HCT116 (cell line): ENCODE data around the gene METTL22. TPM values are rescaled to one million over a fixed set of nuclear protein-coding genes. Genes with fewer than 3 reads are reported as not detected.

ENCODE experiments used
- ATAC-seq: fragments of 200-7000 bp; cut with Tn5 transposase; 2 replicates; pipeline ENCODE4 v1.9.1; 2020; ENCODE audit warnings: mild to moderate bottlenecking, moderate library complexity
- BruUV-seq: library from RNA; stranded (reverse); fragments of 400-500 nt; replicated peaks from 2 replicates; lab custom pipeline; 2021; lab: Mats Ljungman, UMichigan
- CTCF ChIA-PET: fragments of 300-600 bp; sonication (Branson Sonifier 250); formaldehyde crosslinking; loops from one replicate; lab custom pipeline; 2021; ENCODE audit warnings: antibody characterized with exemption; lab: Charles Lee
- POLR2A ChIA-PET: fragments of 300-600, 350-600 bp; sonication (Branson Sonifier 250); formaldehyde crosslinking; loops from one replicate; lab custom pipeline; 2021; ENCODE audit warnings: antibody characterized with exemption; lab: Charles Lee
- RAD21 ChIA-PET, 2 experiments: fragments of 300-600 bp; sonication (Branson Sonifier 250); formaldehyde crosslinking; loops; one replicate each; lab custom pipeline; 2023; ENCODE audit warnings: low total read pairs in 2 of 2; ENCODE audit not compliant: uncharacterized antibody in 2 of 2, unreplicated experiment in 2 of 2, low non-redundant PET in 1 of 2; lab: Charles Lee
- DNase-seq: peaks from one replicate; pipeline ENCODE4 v3.0.0-alpha.2; 2010; ENCODE audit warnings: low read depth, low spot score
- H2AFZ ChIP-seq: fragments of 200-600 bp; shearing (Covaris generic), sonication (generic); 2 replicates; pipeline ENCODE4 v1.6.1; 2017; ENCODE audit warnings: low read depth, mixed run types, mixed read lengths, antibody characterized with exemption, low read length; ENCODE audit not compliant: poor library complexity, severe bottlenecking
- H3K27ac ChIP-seq: 2 replicates; pipeline ENCODE4 v1.5.1; 2012; ENCODE audit warnings: low read depth, low read length
- H3K27me3 ChIP-seq: fragments of 200-600 bp; sonication (generic); 2 replicates; pipeline ENCODE4 v1.6.1; 2016; ENCODE audit warnings: mixed run types, low read length, mixed read lengths; ENCODE audit not compliant: insufficient read depth
- H3K36me3 ChIP-seq, 2 experiments: fragments of 200-500 bp in 1 of 2; fragments of 200-600 bp in 1 of 2; sonication (Bioruptor generic) in 1 of 2; sonication (generic) in 1 of 2; 2 replicates each; pipeline versions ENCODE4 v1.5.1 to v1.6.1; 2014 to 2016; ENCODE audit warnings: low read length in 2 of 2, inconsistent platforms in 1 of 2, mixed read lengths in 1 of 2, mixed run types in 1 of 2; ENCODE audit not compliant: insufficient read depth in 2 of 2, control insufficient read depth in 1 of 2
- H3K4me1 ChIP-seq, 2 experiments: fragments of 200-600 bp in 1 of 2; sonication (generic) in 1 of 2; 2 replicates each; pipeline versions ENCODE4 v1.5.1 to v1.6.1; 2012 to 2017; ENCODE audit warnings: low read length in 2 of 2, inconsistent platforms in 1 of 2, mild to moderate bottlenecking in 1 of 2, mixed read lengths in 1 of 2, mixed run types in 1 of 2, moderate library complexity in 1 of 2; ENCODE audit not compliant: insufficient read depth in 2 of 2, control insufficient read depth in 1 of 2
- H3K4me2 ChIP-seq: fragments of 200-600 bp; sonication (generic); 2 replicates; pipeline ENCODE4 v1.6.1; 2017; ENCODE audit warnings: mixed run types, low read length, mixed read lengths
- H3K4me3 ChIP-seq, 2 experiments: fragments of 200-600 bp in 1 of 2; sonication (generic) in 1 of 2; replicated peaks in 1 of 2; 2 replicates each; pipeline ENCODE4 v1.5.1; 2011 to 2016; ENCODE audit warnings: low read length in 2 of 2, control low read depth in 1 of 2, low read depth in 1 of 2, mild to moderate bottlenecking in 1 of 2, mixed read lengths in 1 of 2, mixed run types in 1 of 2
- H3K79me2 ChIP-seq: fragments of 200-600 bp; sonication (generic); 2 replicates; pipeline ENCODE4 v1.6.1; 2017; ENCODE audit warnings: mild to moderate bottlenecking, mixed run types, low read length, moderate library complexity, mixed read lengths; ENCODE audit not compliant: insufficient read depth
- H3K9ac ChIP-seq: fragments of 200-600 bp; sonication (generic); 2 replicates; pipeline ENCODE4 v1.6.1; 2016; ENCODE audit warnings: low read length, mixed read lengths
- H3K9me2 ChIP-seq: fragments of 200-600 bp; sonication (generic), shearing (Covaris generic); 2 replicates; pipeline ENCODE4 v1.6.1; 2017; ENCODE audit warnings: mixed run types, mild to moderate bottlenecking, moderate library complexity; ENCODE audit not compliant: insufficient read depth
- H3K9me3 ChIP-seq, 2 experiments: fragments of 200-500 bp in 1 of 2; fragments of 200-600 bp in 1 of 2; sonication (Bioruptor generic) in 1 of 2; sonication (generic) in 1 of 2; 2 replicates each; pipeline ENCODE4 v1.6.1; 2014 to 2017; ENCODE audit warnings: low read length in 2 of 2, mixed read lengths in 2 of 2, inconsistent platforms in 1 of 2, low read depth in 1 of 2, mild to moderate bottlenecking in 1 of 2, mixed run types in 1 of 2, moderate library complexity in 1 of 2; ENCODE audit not compliant: control insufficient read depth in 1 of 2, insufficient read depth in 1 of 2
- H4K20me1 ChIP-seq: fragments of 200-600 bp; sonication (generic), shearing (Covaris generic); 2 replicates; pipeline ENCODE4 v1.6.1; 2017; ENCODE audit warnings: mixed run types, mild to moderate bottlenecking, moderate library complexity; ENCODE audit not compliant: insufficient read depth
- ELF1 ChIP-seq: IDR thresholded peaks from 2 replicates; pipeline ENCODE4 v1.6.1; 2012; ENCODE audit warnings: low read depth, borderline replicate concordance
- EZH2phosphoT487 ChIP-seq: fragments of 200-600 bp; IDR thresholded peaks from 2 replicates; pipeline ENCODE4 v1.6.1; 2018; ENCODE audit warnings: antibody characterized with exemption, borderline replicate concordance
- FOSL1 ChIP-seq: IDR thresholded peaks from 2 replicates; pipeline ENCODE4 v1.6.1; 2012; ENCODE audit warnings: low read depth
- JUND ChIP-seq: IDR thresholded peaks from 2 replicates; pipeline ENCODE4 v1.6.1; 2012
- POLR2AphosphoS5 ChIP-seq: IDR thresholded peaks from 2 replicates; pipeline ENCODE4 v1.6.1; 2011; ENCODE audit warnings: mild to moderate bottlenecking, low read depth, low read length, moderate library complexity
- YY1 ChIP-seq: IDR thresholded peaks from 2 replicates; pipeline ENCODE4 v1.6.1; 2011; ENCODE audit warnings: low read length, low read depth, moderate library complexity, mild to moderate bottlenecking; ENCODE audit not compliant: insufficient replicate concordance; ENCODE audit errors: extremely low read depth
- ZFX ChIP-seq: fragments of 450-650 bp; IDR thresholded peaks from 2 replicates; pipeline ENCODE4 v1.6.1; 2017
- ZNF274 ChIP-seq: fragments of 200-500 bp; sonication (Bioruptor generic); IDR thresholded peaks from 2 replicates; pipeline ENCODE4 v1.6.1; 2014; ENCODE audit warnings: mild to moderate bottlenecking, low read depth, low read length, inconsistent platforms
- intact Hi-C: fragments of 100-400 bp; cut with micrococcal nuclease; formaldehyde crosslinking; loops from 2 replicates; pipeline ENCODE4 v1.10.0; 2022
- total RNA-seq: library from RNA; stranded (reverse); gene quantifications from one replicate; pipeline ENCODE4 v1.2.1, GENCODE V29; 2021; ENCODE audit not compliant: unreplicated experiment
- TF ChIP-seq, protein P1 (sequence below): IDR thresholded peaks from 2 replicates; pipeline ENCODE4 v1.6.1; 2012

The METTL22 gene
- total RNA-seq, 1 experiment from 2014 or later: 33.3 TPM

- RAD21 ChIA-PET: no interaction called here
- H3K9me2 ChIP-seq: no peaks in the 10 kb centered on the region
- CTCF ChIA-PET: no interaction called here
- H3K4me1 ChIP-seq: peaks cover 8 to 43% of the 10 kb centered on the region in 2 experiments; a peak in 3 of 4 replicates
- H3K27ac ChIP-seq: no peak overlapping the region
- no peak overlapping the region for H2AFZ ChIP-seq
- peak overlapping the region; percentile 59 to 67 for H3K4me3 ChIP-seq
- H4K20me1 ChIP-seq: no peaks in the 10 kb centered on the region
- no peaks in the 10 kb centered on the region; a peak in 1 of 4 replicates for H3K9me3 ChIP-seq
- H3K4me2 ChIP-seq: peak overlapping the region; percentile 94
- H3K27me3 ChIP-seq: no peaks in the 10 kb centered on the region
- DNase-seq: no peak
- BruUV-seq: no TSS peak
- no peaks in the 10 kb centered on the region for H3K79me2 ChIP-seq
- no peak for TF ChIP-seq EZH2phosphoT487
- no peak for TF ChIP-seq FOSL1
- TF ChIP-seq POLR2AphosphoS5: no peak
- no peak for TF ChIP-seq YY1
- no peak for TF ChIP-seq JUND
- no peak for TF ChIP-seq ELF1
- TF ChIP-seq ZFX: no peak
- TF ChIP-seq, all 23 proteins: peak for 0
- no peak for ATAC-seq
- intact Hi-C loops: no loop called here
- H3K36me3 ChIP-seq: no peaks in the 10 kb centered on the region
- peak overlapping the region; percentile 44; the same call in 1 of the 2 replicates for H3K9ac ChIP-seq
- POLR2A ChIA-PET: no interaction called here
These were observed 54.0 kb downstream of the METTL22 start for GRCh38 chr16:8675183-8676159.

DNA sequence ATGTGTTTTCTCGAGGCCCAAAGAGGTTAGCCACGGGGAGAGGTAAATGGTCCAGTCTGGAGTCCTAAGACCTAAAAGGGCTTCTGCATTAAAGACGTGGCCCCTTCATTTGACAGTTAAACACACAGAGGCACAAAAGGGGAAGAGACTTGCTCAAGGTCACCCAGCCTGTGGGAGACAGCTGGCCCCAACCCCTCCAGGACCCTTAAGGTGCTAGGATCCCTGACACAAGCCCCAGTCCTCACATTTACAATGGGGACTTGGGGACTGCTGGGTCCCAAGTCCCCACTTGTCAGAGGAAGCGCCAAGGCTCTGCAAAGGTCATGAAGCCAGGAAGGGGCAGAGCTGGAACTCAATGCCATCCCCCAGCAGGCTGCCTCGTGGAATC is 54.7 kb downstream of the METTL22 start:
- ATAC-seq: no peak
- no peaks in the 10 kb centered on the region for H3K36me3 ChIP-seq
- no peak overlapping the region for H2AFZ ChIP-seq
- H4K20me1 ChIP-seq: no peaks in the 10 kb centered on the region
- no peak for DNase-seq
- H3K4me1 ChIP-seq: peaks cover 8 to 43% of the 10 kb centered on the region in 2 experiments; a peak in 3 of 4 replicates
- H3K4me2 ChIP-seq: no peak overlapping the region
- no peaks in the 10 kb centered on the region; a peak in 1 of 4 replicates for H3K9me3 ChIP-seq
- no peak overlapping the region for H3K4me3 ChIP-seq
- BruUV-seq: TSS peak; percentile 33
- no peak overlapping the region for H3K9ac ChIP-seq
- intact Hi-C loops: no loop called here
- ChIA-PET CTCF (no interaction called here), RAD21 (no interaction called here), POLR2A (no interaction called here)
- TF ChIP-seq ZNF274 (no peak), JUND (no peak)
- TF ChIP-seq, protein P1, sequence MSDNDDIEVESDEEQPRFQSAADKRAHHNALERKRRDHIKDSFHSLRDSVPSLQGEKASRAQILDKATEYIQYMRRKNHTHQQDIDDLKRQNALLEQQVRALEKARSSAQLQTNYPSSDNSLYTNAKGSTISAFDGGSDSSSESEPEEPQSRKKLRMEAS: no peak
- no peak overlapping the region for H3K27ac ChIP-seq
- no peaks in the 10 kb centered on the region for H3K79me2 ChIP-seq
- no peaks in the 10 kb centered on the region for H3K27me3 ChIP-seq
- H3K9me2 ChIP-seq: no peaks in the 10 kb centered on the region
